CD14-positive monocyte (primary cell): ENCODE data around the gene BPHL. TPM values are rescaled to one million over a fixed set of nuclear protein-coding genes. Genes with fewer than 3 reads are reported as not detected.

ENCODE experiments used
- DNase-seq, 3 donors: peaks; one replicate each; pipeline ENCODE4 v3.0.0-alpha.2; 2011 to 2022
- H2AFZ ChIP-seq: 2 replicates; pipeline ENCODE4 v1.6.0; 2012; ENCODE audit warnings: mild to moderate bottlenecking, low read depth, low read length, inconsistent platforms; ENCODE audit not compliant: insufficient read depth, poor library complexity, severe bottlenecking
- H3K27ac ChIP-seq, 2 donors: 1 replicate in 1 of 2; 2 replicates in 1 of 2; pipeline ENCODE4 v1.5.1; 2012 to 2013; ENCODE audit warnings: low read length in 2 of 2, control low read depth in 1 of 2, inconsistent platforms in 1 of 2, low read depth in 1 of 2, mild to moderate bottlenecking in 1 of 2
- H3K27me3 ChIP-seq, 2 donors: one replicate each; pipeline versions ENCODE4 v1.6.0 to v1.6.1; 2011 to 2013; ENCODE audit warnings: low read length in 2 of 2; ENCODE audit not compliant: control insufficient read depth in 2 of 2, insufficient read depth in 2 of 2
- H3K36me3 ChIP-seq, 2 donors: replicated peaks in 1 of 2; 1 replicate in 1 of 2; 2 replicates in 1 of 2; pipeline versions ENCODE4 v1.5.1 to v1.6.1; 2012 to 2013; ENCODE audit warnings: low read length in 2 of 2, control low read depth in 1 of 2, inconsistent platforms in 1 of 2, mild to moderate bottlenecking in 1 of 2; ENCODE audit not compliant: insufficient read depth in 2 of 2, control insufficient read depth in 1 of 2
- H3K4me1 ChIP-seq, 2 donors: 1 replicate in 1 of 2; 2 replicates in 1 of 2; pipeline versions ENCODE4 v1.5.1 to v1.6.1; 2012 to 2013; ENCODE audit warnings: low read length in 2 of 2, control low read depth in 1 of 2, inconsistent platforms in 1 of 2, mild to moderate bottlenecking in 1 of 2, moderate library complexity in 1 of 2; ENCODE audit not compliant: insufficient read depth in 2 of 2, control insufficient read depth in 1 of 2
- H3K4me2 ChIP-seq: replicated peaks from 2 replicates; pipeline ENCODE3; 2012; ENCODE audit warnings: low read length, moderate library complexity, mild to moderate bottlenecking; ENCODE audit not compliant: poor library complexity, severe bottlenecking; ENCODE audit errors: extremely low read depth
- H3K4me3 ChIP-seq, 3 experiments: fragments of 200-600 bp in 1 of 3; sonication (generic) in 1 of 3; replicated peaks in 1 of 3; 1 replicate in 2 of 3; 2 replicates in 1 of 3; pipeline ENCODE4 v1.5.1; 2011 to 2013; ENCODE audit warnings: low read length in 3 of 3, mild to moderate bottlenecking in 3 of 3, control low read depth in 2 of 3, low read depth in 2 of 3, inconsistent platforms in 1 of 3, moderate library complexity in 1 of 3
- H3K79me2 ChIP-seq: 2 replicates; pipeline ENCODE4 v1.6.0; 2012; ENCODE audit warnings: mild to moderate bottlenecking, control low read depth, inconsistent platforms, low read length, moderate library complexity; ENCODE audit not compliant: insufficient read depth
- H3K9ac ChIP-seq: 2 replicates; pipeline ENCODE4 v1.6.0; 2017; ENCODE audit warnings: low read length, mild to moderate bottlenecking; ENCODE audit not compliant: insufficient read depth, poor library complexity, severe bottlenecking
- H3K9me3 ChIP-seq, 2 donors: replicated peaks in 1 of 2; 1 replicate in 1 of 2; 2 replicates in 1 of 2; pipeline versions ENCODE4 v1.5.1 to v1.6.1; 2012 to 2013; ENCODE audit warnings: low read length in 2 of 2, control low read depth in 1 of 2; ENCODE audit not compliant: control insufficient read depth in 1 of 2, insufficient read depth in 1 of 2
- H4K20me1 ChIP-seq: 2 replicates; pipeline ENCODE4 v1.6.0; 2012; ENCODE audit warnings: mild to moderate bottlenecking, low read length, control low read depth, moderate library complexity; ENCODE audit not compliant: insufficient read depth
- H3K27ac Mint-ChIP-seq, 7 donors: one replicate each; pipeline ENCODE4 v1.8.0; 2020; ENCODE audit warnings: mild to moderate bottlenecking in 7 of 7, mixed read lengths in 7 of 7, moderate library complexity in 6 of 7, inconsistent platforms in 2 of 7
- H3K27me3 Mint-ChIP-seq, 3 donors: one replicate each; pipeline ENCODE4 v1.8.0; 2021 to 2022; ENCODE audit warnings: low read depth in 3 of 3, mild to moderate bottlenecking in 3 of 3, mixed read lengths in 3 of 3, moderate library complexity in 3 of 3, inconsistent platforms in 1 of 3
- H3K36me3 Mint-ChIP-seq, 2 donors: one replicate each; pipeline ENCODE4 v1.8.0; 2020; ENCODE audit warnings: mixed read lengths in 2 of 2, inconsistent platforms in 1 of 2, mild to moderate bottlenecking in 1 of 2
- H3K4me1 Mint-ChIP-seq: one replicate; pipeline ENCODE4 v1.8.0; 2020; ENCODE audit warnings: mild to moderate bottlenecking, mixed read lengths
- H3K4me3 Mint-ChIP-seq, 2 donors: one replicate each; pipeline ENCODE4 v1.8.0; 2020; ENCODE audit warnings: mild to moderate bottlenecking in 2 of 2, mixed read lengths in 2 of 2, moderate library complexity in 1 of 2
- H3K9me3 Mint-ChIP-seq, 7 donors: one replicate each; pipeline ENCODE4 v1.8.0; 2020 to 2022; ENCODE audit warnings: mixed read lengths in 7 of 7, mild to moderate bottlenecking in 6 of 7, moderate library complexity in 6 of 7, inconsistent platforms in 2 of 7
- CTCF ChIP-seq: fragments of 200-600 bp; IDR thresholded peaks from one replicate; pipeline ENCODE4 v1.8.0; 2022; ENCODE audit warnings: antibody characterized with exemption, mild to moderate bottlenecking
- WGBS: methylation state at CpG from one replicate; pipeline ENCODE4 v1.1.5; 2013; ENCODE audit warnings: missing lambda C conversion rate; ENCODE audit not compliant: insufficient coverage; 5-methylcytosine and 5-hydroxymethylcytosine counted together
- intact Hi-C, 2 donors: fragments of 100-400 bp; cut with micrococcal nuclease; formaldehyde crosslinking; loops; one replicate each; pipeline versions ENCODE4 v1.15.0 to v1.15.1; 2023
- polyA plus RNA-seq, 3 donors: library from polyadenylated mRNA; depleted of rRNA in 1 of 3; unstranded in 2 of 3; stranded (reverse) in 1 of 3; fragments of 300-500 nt in 2 of 3; fragments of >200 nt in 1 of 3; fragmentation: Illumina TruSeq in 2 of 3; gene quantifications; 1 replicate in 2 of 3; 2 replicates in 1 of 3; pipeline ENCODE4 v1.2.3, GENCODE V29; 2012 to 2021

The BPHL gene
- polyA plus RNA-seq, 3 donors: 4.6 to 7.8 (median 5.9) TPM

GRCh38 chr6:3085074-3085473 lies 33.4 kb upstream of the BPHL start:
- H2AFZ ChIP-seq: no peak overlapping the region
- no peak overlapping the region for H3K9ac ChIP-seq
- no peak overlapping the region for H3K4me3 Mint-ChIP-seq
- no peaks in the 10 kb centered on the region for H3K79me2 ChIP-seq
- peaks cover 83 to 98% of the 10 kb centered on the region in 2 donors for H3K36me3 ChIP-seq
- H3K27ac ChIP-seq: no peak overlapping the region
- H3K4me1 ChIP-seq: peaks cover 6 to 7% of the 10 kb centered on the region in 2 donors
- peaks cover 69% of the 10 kb centered on the region for H4K20me1 ChIP-seq
- H3K27ac Mint-ChIP-seq: no peak overlapping the region
- H3K4me1 Mint-ChIP-seq: peaks cover 7% of the 10 kb centered on the region
- H3K27me3 ChIP-seq: no peaks in the 10 kb centered on the region
- H3K9me3 ChIP-seq: no peaks in the 10 kb centered on the region
- H3K4me3 ChIP-seq: no peak overlapping the region
- no peaks in the 10 kb centered on the region for H3K27me3 Mint-ChIP-seq
- TF ChIP-seq CTCF: no peak
- intact Hi-C loops: no loop called here
- peaks cover 0 to 1% (median 0%) of the 10 kb centered on the region in 7 donors for H3K9me3 Mint-ChIP-seq
- whole genome bisulfite sequencing: 100% methylated on average over 3 of the region's 4 CpGs
- DNase-seq: no peak
- H3K36me3 Mint-ChIP-seq: peaks cover 83 to 90% of the 10 kb centered on the region in 2 donors
- no peak overlapping the region for H3K4me2 ChIP-seq

- Mint-ChIP-seq H3K4me3 (no peak overlapping the region), H3K27ac (no peak overlapping the region), H3K27me3 (no peaks in the 10 kb centered on the region), H3K4me1 (peaks cover 7% of the 10 kb centered on the region), H3K36me3 (peaks cover 76 to 84% of the 10 kb centered on the region in 2 donors), H3K9me3 (peaks cover 0 to under 1% (median 0%) of the 10 kb centered on the region in 7 donors)
- no peak overlapping the region for H2AFZ ChIP-seq
- TF ChIP-seq CTCF: no peak
- H3K27me3 ChIP-seq: no peaks in the 10 kb centered on the region
- no peak for DNase-seq
- intact Hi-C loops: no loop called here
- H3K27ac ChIP-seq: no peak overlapping the region
- H3K79me2 ChIP-seq: no peaks in the 10 kb centered on the region
- WGBS: 100% methylated on average over 2 of the region's 7 CpGs
- no peaks in the 10 kb centered on the region for H3K9me3 ChIP-seq
- peaks cover 6 to 7% of the 10 kb centered on the region in 2 donors for H3K4me1 ChIP-seq
- H3K4me3 ChIP-seq: no peak overlapping the region
- peaks cover 76 to 91% of the 10 kb centered on the region in 2 donors for H3K36me3 ChIP-seq
- H4K20me1 ChIP-seq: peaks cover 60% of the 10 kb centered on the region
- H3K9ac ChIP-seq: no peak overlapping the region
- H3K4me2 ChIP-seq: no peak overlapping the region
Observed at GRCh38 chr6:3086282-3086946, 32.1 kb upstream of the BPHL start.
